Measurements from ENCODE around the gene BRIP1. TPM values are rescaled to one million over a fixed set of nuclear protein-coding genes. Genes with fewer than 3 reads are reported as not detected.

The BRIP1 gene
- total RNA-seq, 1 donor from 2014 or later: 17.2 TPM

DNA sequence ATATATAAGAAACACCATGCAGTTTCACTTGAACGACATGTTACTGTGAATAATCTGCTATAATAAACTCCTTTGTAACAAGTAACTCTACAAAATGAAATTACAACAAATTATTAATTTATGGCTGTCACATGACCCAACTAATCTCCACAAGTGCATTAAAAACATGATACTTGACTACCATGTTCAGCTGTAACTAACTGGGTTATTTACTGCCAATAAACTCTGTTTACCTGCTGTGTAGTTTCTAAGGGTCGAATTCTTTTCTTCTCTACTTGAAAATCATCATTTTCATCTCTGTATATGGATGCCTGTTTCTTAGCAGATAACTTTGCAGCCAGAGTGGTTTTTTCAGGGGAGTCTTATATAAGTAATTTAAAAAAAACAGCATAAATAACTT lies 14.4 kb downstream of the BRIP1 start:
- intact Hi-C loops (cut with micrococcal nuclease): no loop called here
- H3K4me1 Mint-ChIP-seq: peaks cover 6% of the 10 kb centered on the region
- peaks cover 30% of the 10 kb centered on the region for H3K36me3 Mint-ChIP-seq (ENCODE audit: low read depth)
- no peak overlapping the region for H3K4me3 Mint-ChIP-seq
- no peak overlapping the region for H3K27ac Mint-ChIP-seq
- DNase-seq: no peak
- H3K27me3 Mint-ChIP-seq: no peaks in the 10 kb centered on the region
- no peaks in the 10 kb centered on the region for H3K9me3 Mint-ChIP-seq

GRCh38 chr17:61848247-61848646 lies 15.1 kb downstream of the BRIP1 start:
- Mint-ChIP-seq H3K27ac (no peak overlapping the region), H3K36me3 (ENCODE audit: low read depth) (peaks cover 31% of the 10 kb centered on the region), H3K9me3 (no peaks in the 10 kb centered on the region), H3K27me3 (no peaks in the 10 kb centered on the region), H3K4me3 (no peak overlapping the region), H3K4me1 (peaks cover 4% of the 10 kb centered on the region)
- DNase-seq: no peak
- intact Hi-C loops (cut with micrococcal nuclease): no loop called here

- intact Hi-C loops (cut with micrococcal nuclease): no loop called here
- Mint-ChIP-seq H3K4me1 (peaks cover 4% of the 10 kb centered on the region), H3K27me3 (no peaks in the 10 kb centered on the region), H3K4me3 (no peak overlapping the region), H3K36me3 (ENCODE audit: low read depth) (peaks cover 32% of the 10 kb centered on the region), H3K9me3 (no peaks in the 10 kb centered on the region), H3K27ac (no peak overlapping the region)
- no peak for DNase-seq
Observed at GRCh38 chr17:61847659-61848058, 15.7 kb downstream of the BRIP1 start.

- H3K27ac Mint-ChIP-seq: no peak overlapping the region
- no peaks in the 10 kb centered on the region for H3K9me3 Mint-ChIP-seq
- intact Hi-C loops (cut with micrococcal nuclease): no loop called here
- H3K4me1 Mint-ChIP-seq: peaks cover 4% of the 10 kb centered on the region
- no peak overlapping the region for H3K4me3 Mint-ChIP-seq
- H3K27me3 Mint-ChIP-seq: no peaks in the 10 kb centered on the region
- H3K36me3 Mint-ChIP-seq (ENCODE audit: low read depth): peaks cover 32% of the 10 kb centered on the region
- DNase-seq: no peak
Observed at GRCh38 chr17:61846761-61847375, 16.5 kb downstream of the BRIP1 start.

- no peak for DNase-seq
- H3K27ac Mint-ChIP-seq: no peak overlapping the region
- peaks cover 2% of the 10 kb centered on the region for H3K4me1 Mint-ChIP-seq
- H3K27me3 Mint-ChIP-seq: no peaks in the 10 kb centered on the region
- no peak overlapping the region for H3K4me3 Mint-ChIP-seq
- intact Hi-C loops (cut with micrococcal nuclease): no loop called here
- no peaks in the 10 kb centered on the region for H3K9me3 Mint-ChIP-seq
- H3K36me3 Mint-ChIP-seq (ENCODE audit: low read depth): peaks cover 35% of the 10 kb centered on the region
Observed at GRCh38 chr17:61846088-61846487, 17.2 kb downstream of the BRIP1 start.

- Mint-ChIP-seq H3K27me3 (no peaks in the 10 kb centered on the region), H3K4me3 (no peak overlapping the region), H3K4me1 (peaks cover 2% of the 10 kb centered on the region), H3K36me3 (ENCODE audit: low read depth) (peaks cover 32% of the 10 kb centered on the region), H3K27ac (no peak overlapping the region), H3K9me3 (no peaks in the 10 kb centered on the region)
- DNase-seq: no peak
- intact Hi-C loops (cut with micrococcal nuclease): no loop called here
Observed at GRCh38 chr17:61843435-61843834, 19.9 kb downstream of the BRIP1 start.

DNA sequence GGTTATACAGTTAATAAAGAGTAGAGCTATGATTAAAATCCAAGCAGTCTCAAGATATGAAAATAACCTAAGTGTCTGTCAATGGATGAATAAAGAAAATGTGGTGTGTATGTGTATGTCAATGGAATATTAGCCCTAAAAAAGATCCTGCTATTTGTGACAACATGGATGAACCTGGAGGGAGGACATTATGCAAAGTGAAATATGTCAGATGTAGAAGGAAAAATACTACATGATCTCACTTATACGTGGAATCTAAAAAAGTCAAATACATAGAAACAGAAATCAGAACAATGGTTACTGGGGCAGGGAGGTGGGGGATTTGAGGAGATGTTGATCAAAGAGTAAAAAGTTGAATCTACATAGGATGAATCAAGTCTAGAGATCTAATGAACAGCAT lies 20.4 kb downstream of the BRIP1 start:
- Mint-ChIP-seq H3K36me3 (ENCODE audit: low read depth) (peaks cover 32% of the 10 kb centered on the region), H3K9me3 (no peaks in the 10 kb centered on the region), H3K4me3 (no peak overlapping the region), H3K27ac (no peak overlapping the region), H3K4me1 (peaks cover 2% of the 10 kb centered on the region), H3K27me3 (no peaks in the 10 kb centered on the region)
- DNase-seq: no peak
- intact Hi-C loops (cut with micrococcal nuclease): no loop called here

DNA sequence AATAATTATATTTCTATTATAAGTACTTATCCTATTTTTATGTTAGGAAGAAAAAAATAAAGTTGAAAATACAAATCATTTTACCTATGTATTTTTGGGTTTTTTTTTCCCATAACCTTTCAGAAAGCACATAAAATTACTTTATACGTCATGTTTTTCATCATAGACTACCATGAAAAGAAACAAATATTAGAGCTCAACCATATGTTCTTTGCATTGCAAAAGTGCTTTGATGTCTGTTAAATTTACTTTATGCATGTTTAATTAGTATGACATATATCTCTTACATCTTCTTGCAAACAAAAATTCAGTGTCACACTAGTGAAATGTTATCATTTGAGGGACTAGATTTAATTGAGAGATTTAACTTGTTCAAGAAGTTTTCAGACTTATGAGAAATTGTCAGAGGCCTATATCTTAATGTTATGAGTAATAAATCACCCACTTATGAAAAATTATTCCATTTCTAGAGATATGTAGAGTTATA lies 24.0 kb downstream of the BRIP1 start:
- intact Hi-C loops (cut with micrococcal nuclease): loop anchor here (5.0 kb wide), 1 partner anchor 427 kb away; no protein-coding TSS in a partner anchor
- Mint-ChIP-seq H3K4me3 (no peak overlapping the region), H3K36me3 (ENCODE audit: low read depth) (peaks cover 20% of the 10 kb centered on the region), H3K4me1 (peaks cover 2% of the 10 kb centered on the region), H3K27me3 (no peaks in the 10 kb centered on the region), H3K9me3 (no peaks in the 10 kb centered on the region), H3K27ac (no peak overlapping the region)
- DNase-seq: no peak

DNA sequence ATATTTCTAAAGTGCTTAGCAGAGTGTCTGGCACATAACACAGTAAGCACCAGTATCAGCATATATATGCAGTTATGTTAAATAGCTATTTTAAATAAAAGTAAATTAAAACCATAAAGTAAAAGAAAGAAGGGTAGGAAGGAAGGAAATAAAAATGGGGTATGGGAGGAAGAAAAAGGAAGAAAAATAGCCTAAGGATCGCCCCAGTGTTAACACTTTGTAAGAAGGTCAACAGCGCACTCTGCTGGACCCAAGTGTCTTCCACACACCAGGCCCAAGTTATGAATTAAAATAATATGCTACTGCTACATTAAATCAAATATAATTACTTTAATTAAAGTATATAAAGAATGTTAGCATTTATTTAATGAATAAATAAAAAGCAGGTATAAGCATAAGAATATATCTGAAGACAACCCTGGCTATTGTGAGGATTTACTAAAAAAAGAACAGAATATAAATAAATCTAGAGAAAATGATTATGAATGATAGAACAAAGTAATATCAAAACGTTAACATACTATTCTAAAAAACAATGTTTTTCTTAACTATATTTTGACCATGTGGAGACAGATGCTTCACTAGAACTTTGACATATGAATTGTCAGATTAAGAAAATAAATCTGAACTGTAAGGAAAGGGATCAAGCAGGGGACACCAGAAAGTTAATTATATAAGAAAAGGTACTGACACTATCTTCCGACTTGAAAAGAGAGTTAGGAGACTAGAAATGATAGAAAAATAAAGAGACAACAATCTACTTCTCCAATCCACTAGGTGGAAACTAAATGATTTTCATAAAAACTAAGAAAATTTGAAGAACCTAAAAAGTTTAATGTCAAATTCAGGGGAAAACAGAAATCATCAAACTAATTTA lies 25.9 kb downstream of the BRIP1 start:
- peaks cover 2% of the 10 kb centered on the region for H3K4me1 Mint-ChIP-seq
- DNase-seq: peak; percentile 83
- H3K9me3 Mint-ChIP-seq: no peaks in the 10 kb centered on the region
- no peaks in the 10 kb centered on the region for H3K27me3 Mint-ChIP-seq
- peaks cover 12% of the 10 kb centered on the region for H3K36me3 Mint-ChIP-seq (ENCODE audit: low read depth)
- intact Hi-C loops (cut with micrococcal nuclease): loop anchor here (1.0 to 5.0 kb wide), 2 partner anchors 201 to 425 kb away; no protein-coding TSS in a partner anchor
- no peak overlapping the region for H3K27ac Mint-ChIP-seq
- H3K4me3 Mint-ChIP-seq: no peak overlapping the region

DNA sequence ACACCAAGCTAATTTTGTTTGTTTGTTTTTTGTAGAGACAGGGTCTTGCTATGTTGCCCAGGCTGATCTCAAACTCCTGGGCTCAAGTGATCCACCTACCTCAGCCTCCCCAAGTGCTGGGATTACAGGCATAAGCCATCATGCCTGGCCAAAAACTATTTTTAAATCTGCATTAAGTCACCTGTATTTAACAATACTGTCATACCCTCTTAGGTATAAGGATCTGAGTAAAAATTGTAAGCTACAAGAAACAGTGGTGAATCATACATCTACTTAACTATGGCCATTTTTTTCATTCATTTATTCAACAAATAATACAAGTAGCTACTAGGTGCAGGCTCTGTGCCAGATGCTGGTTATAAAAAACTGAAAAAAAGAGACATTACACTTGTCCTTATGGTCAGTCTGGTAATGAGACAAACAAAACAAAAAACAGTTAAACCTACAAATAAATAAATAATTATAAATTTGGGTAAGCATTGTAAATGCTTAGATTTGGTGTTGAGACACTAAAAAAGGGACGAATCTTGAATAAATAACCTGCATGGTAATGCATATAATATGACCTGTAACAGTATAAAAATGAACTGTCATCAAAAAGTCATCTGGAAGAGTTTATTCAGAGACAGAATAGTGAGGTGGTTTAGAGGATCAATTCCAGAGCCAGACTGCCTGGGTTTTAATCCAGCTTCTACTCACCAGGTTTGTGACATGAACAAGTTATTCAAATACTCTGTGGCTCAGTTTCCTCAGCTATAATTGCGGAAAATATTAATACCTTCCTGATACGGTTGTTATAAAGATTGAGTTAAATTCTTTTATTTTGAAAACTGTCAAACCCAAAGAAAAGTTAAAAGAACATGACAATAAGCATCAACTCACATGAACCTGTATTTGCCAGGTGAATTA lies 26.8 kb downstream of the BRIP1 start:
- no peak for DNase-seq
- Mint-ChIP-seq H3K9me3 (no peaks in the 10 kb centered on the region), H3K36me3 (ENCODE audit: low read depth) (peaks cover 7% of the 10 kb centered on the region), H3K27me3 (no peaks in the 10 kb centered on the region), H3K27ac (no peak overlapping the region), H3K4me3 (no peak overlapping the region), H3K4me1 (peaks cover 2% of the 10 kb centered on the region)
- intact Hi-C loops (cut with micrococcal nuclease): loop anchor here (1.0 to 5.0 kb wide), 2 partner anchors 200 to 424 kb away; no protein-coding TSS in a partner anchor

DNA sequence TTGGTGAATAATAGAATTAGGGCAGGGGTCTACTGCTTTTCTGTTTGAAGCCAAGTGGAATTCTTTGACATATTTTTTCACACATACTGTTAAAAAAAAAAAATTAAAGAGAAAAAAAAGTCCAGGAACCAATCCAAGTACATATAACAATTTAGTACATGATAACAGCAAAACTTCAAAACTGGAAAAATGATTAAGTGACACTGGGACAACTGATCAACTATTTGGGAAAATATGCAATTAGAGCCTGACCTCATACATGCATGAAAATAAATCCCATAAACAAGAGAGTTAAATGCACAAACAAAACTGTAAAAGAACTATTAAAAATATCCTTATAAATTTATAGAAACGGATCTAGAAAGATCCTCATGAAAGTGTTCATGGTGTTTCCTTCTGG lies 27.7 kb downstream of the BRIP1 start:
- intact Hi-C loops (cut with micrococcal nuclease): loop anchor here (5.0 kb wide), 1 partner anchor 423 kb away; no protein-coding TSS in a partner anchor
- H3K27me3 Mint-ChIP-seq: no peaks in the 10 kb centered on the region

GRCh38 chr17:61834610-61835009 lies 28.7 kb downstream of the BRIP1 start:
- no peaks in the 10 kb centered on the region for H3K4me1 Mint-ChIP-seq
- H3K4me3 Mint-ChIP-seq: no peak overlapping the region
- no peak for DNase-seq
- H3K27me3 Mint-ChIP-seq: no peaks in the 10 kb centered on the region
- no peak overlapping the region for H3K27ac Mint-ChIP-seq
- H3K36me3 Mint-ChIP-seq (ENCODE audit: low read depth): peaks cover 4% of the 10 kb centered on the region
- no peaks in the 10 kb centered on the region for H3K9me3 Mint-ChIP-seq
- intact Hi-C loops (cut with micrococcal nuclease): loop anchor here (5.0 kb wide), 1 partner anchor 422 kb away; no protein-coding TSS in a partner anchor

More for the DNA sequence above, 27.7 kb downstream of the BRIP1 start:
- Mint-ChIP-seq H3K4me1 (no peaks in the 10 kb centered on the region), H3K9me3 (no peaks in the 10 kb centered on the region), H3K27ac (no peak overlapping the region), H3K4me3 (no peak overlapping the region), H3K36me3 (ENCODE audit: low read depth) (peaks cover 2% of the 10 kb centered on the region)
- DNase-seq: no peak

- no peak overlapping the region for H3K4me3 Mint-ChIP-seq
- no peaks in the 10 kb centered on the region for H3K4me1 Mint-ChIP-seq
- H3K36me3 Mint-ChIP-seq (ENCODE audit: low read depth): peaks cover 11% of the 10 kb centered on the region
- H3K27ac Mint-ChIP-seq: no peak overlapping the region
- no peaks in the 10 kb centered on the region for H3K27me3 Mint-ChIP-seq
- DNase-seq: no peak
- intact Hi-C loops (cut with micrococcal nuclease): no loop called here
- H3K9me3 Mint-ChIP-seq: no peaks in the 10 kb centered on the region
Observed at GRCh38 chr17:61833536-61834193, 29.7 kb downstream of the BRIP1 start.

All from activated CD4-positive, alpha-beta T cell treated with anti-CD3 and anti-CD28 coated beads, Interleukin-2, amount 10 ng/mL, durations not matched to agents 24 days and 14 days (primary cell).